Breast epithelium (tissue), 4 donors: Measurements from ENCODE around the gene DNM3. TPM values are rescaled to one million over a fixed set of nuclear protein-coding genes. Genes with fewer than 3 reads are reported as not detected.

Experiments used
- DNase-seq, 2 donors: peaks; one replicate each; pipeline ENCODE4 v3.0.0-alpha.2; 2019; ENCODE audit warnings: low spot score in 2 of 2
- H3K27ac ChIP-seq, 2 donors: fragments of 200-600 bp; sonication (generic) in 1 of 2; one replicate each; pipeline ENCODE4 v1.5.1; 2016 to 2019; ENCODE audit warnings: mild to moderate bottlenecking in 1 of 2
- H3K27me3 ChIP-seq, 2 donors: fragments of 200-600 bp; sonication (generic) in 1 of 2; one replicate each; pipeline versions ENCODE4 v1.5.1 to v1.6.0; 2017 to 2019; ENCODE audit warnings: control low read depth in 1 of 2, mild to moderate bottlenecking in 1 of 2
- H3K36me3 ChIP-seq: fragments of 200-600 bp; one replicate; pipeline ENCODE4 v1.5.1; 2019
- H3K4me1 ChIP-seq, 2 donors: fragments of 200-600 bp; sonication (generic); one replicate each; pipeline ENCODE4 v1.5.1; 2016 to 2019; ENCODE audit warnings: control low read depth in 1 of 2
- H3K4me3 ChIP-seq, 3 donors: fragments of 200-600 bp; sonication (generic); 1 replicate in 2 of 3; 2 replicates in 1 of 3; pipeline ENCODE4 v1.5.1; 2016 to 2019; ENCODE audit warnings: mild to moderate bottlenecking in 3 of 3, moderate library complexity in 2 of 3
- H3K9me3 ChIP-seq, 2 donors: fragments of 200-600 bp; sonication (generic) in 1 of 2; one replicate each; pipeline ENCODE4 v1.5.1; 2016 to 2019; ENCODE audit warnings: control low read depth in 1 of 2
- POLR2A ChIP-seq: fragments of 450-650 bp; IDR thresholded peaks from one replicate; pipeline ENCODE4 v1.6.1; 2016; ENCODE audit warnings: antibody characterized with exemption, mild to moderate bottlenecking, moderate library complexity
- POLR2AphosphoS5 ChIP-seq, 3 donors: sonication (generic); formaldehyde crosslinking; IDR thresholded peaks; one replicate each; pipeline ENCODE4 v1.6.1; 2017; ENCODE audit warnings: antibody characterized with exemption in 3 of 3
- intact Hi-C: fragments of 100-400 bp; cut with DNase I; formaldehyde crosslinking; loops from one replicate; pipeline ENCODE4 v1.15.1; 2023; ENCODE audit warnings: low total_unique reads
- total RNA-seq, 3 donors: library from RNA; depleted of rRNA; stranded (reverse); fragments of >200 nt; gene quantifications; one replicate each; pipeline ENCODE4 v1.1.0, GENCODE V29; 2016
- TF ChIP-seq, protein P1 (sequence below), 3 donors: fragments of 450-650 bp; IDR thresholded peaks; one replicate each; pipeline ENCODE4 v1.5.1; 2016 to 2017; ENCODE audit warnings: antibody characterized with exemption in 3 of 3, mild to moderate bottlenecking in 3 of 3, moderate library complexity in 3 of 3

The DNM3 gene
- total RNA-seq, 3 donors from 2014 or later, result 5.1 to 7.5 (median 6.6) TPM

DNA sequence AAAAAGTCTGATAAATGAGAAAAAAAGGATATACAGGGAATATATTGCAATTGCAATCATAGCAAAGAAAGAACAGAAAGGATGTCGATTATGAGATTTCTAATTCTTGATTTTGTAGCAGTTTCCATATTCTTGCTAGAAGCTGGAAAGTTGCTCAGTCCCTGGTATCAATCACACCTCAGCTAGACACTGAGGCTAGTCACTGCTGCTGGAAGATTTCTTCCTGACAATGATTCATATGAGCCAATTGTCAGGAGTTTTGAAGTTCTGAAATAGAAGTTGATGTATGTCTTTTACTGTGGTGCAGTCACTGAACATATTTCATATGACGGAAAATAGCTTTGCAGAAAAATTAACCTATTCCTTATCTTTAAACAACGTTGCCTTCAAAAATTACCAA is 370.8 kb downstream of the DNM3 start:
- intact Hi-C loops, result no loop called here
- TF ChIP-seq POLR2AphosphoS5 (IDR thresholded peaks at IDR 0.05) (no peak), POLR2A (no peak)
- TF ChIP-seq, protein P1, sequence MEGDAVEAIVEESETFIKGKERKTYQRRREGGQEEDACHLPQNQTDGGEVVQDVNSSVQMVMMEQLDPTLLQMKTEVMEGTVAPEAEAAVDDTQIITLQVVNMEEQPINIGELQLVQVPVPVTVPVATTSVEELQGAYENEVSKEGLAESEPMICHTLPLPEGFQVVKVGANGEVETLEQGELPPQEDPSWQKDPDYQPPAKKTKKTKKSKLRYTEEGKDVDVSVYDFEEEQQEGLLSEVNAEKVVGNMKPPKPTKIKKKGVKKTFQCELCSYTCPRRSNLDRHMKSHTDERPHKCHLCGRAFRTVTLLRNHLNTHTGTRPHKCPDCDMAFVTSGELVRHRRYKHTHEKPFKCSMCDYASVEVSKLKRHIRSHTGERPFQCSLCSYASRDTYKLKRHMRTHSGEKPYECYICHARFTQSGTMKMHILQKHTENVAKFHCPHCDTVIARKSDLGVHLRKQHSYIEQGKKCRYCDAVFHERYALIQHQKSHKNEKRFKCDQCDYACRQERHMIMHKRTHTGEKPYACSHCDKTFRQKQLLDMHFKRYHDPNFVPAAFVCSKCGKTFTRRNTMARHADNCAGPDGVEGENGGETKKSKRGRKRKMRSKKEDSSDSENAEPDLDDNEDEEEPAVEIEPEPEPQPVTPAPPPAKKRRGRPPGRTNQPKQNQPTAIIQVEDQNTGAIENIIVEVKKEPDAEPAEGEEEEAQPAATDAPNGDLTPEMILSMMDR (IDR thresholded peaks at IDR 0.05), result no peak
- H3K27ac ChIP-seq, result no peak overlapping the region

DNA sequence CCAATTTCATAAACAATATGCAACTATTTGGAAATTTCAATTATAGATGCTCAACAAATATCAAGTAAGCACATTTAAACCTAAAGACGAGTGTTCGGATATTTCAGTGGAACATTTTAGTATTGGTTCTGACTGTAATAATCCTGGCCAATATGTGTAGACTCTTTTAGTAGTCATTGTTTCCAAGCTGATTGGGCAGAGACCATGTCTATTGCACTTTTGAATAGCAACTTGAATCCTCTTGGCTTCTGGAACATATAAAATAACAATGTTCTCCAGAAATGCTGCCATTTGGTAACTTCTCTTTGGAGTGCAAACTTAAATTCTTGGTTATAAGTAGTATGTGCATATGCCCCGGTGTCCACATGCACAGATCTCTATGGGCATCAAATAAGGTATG is 373.7 kb downstream of the DNM3 start:
- Histone ChIP-seq H3K27me3 (no peaks in the 10 kb centered on the region), H3K9me3 (no peaks in the 10 kb centered on the region), H3K4me1 (no peaks in the 10 kb centered on the region), H3K4me3 (no peak overlapping the region), H3K27ac (no peak overlapping the region), H3K36me3 (no peaks in the 10 kb centered on the region)
- intact Hi-C loops, result no loop called here
- DNase-seq, result no peak
- TF ChIP-seq POLR2A, result no peak
- TF ChIP-seq POLR2AphosphoS5 (IDR thresholded peaks at IDR 0.05), result no peak
- TF ChIP-seq, protein P1 (IDR thresholded peaks at IDR 0.05), result no peak

More for the DNA sequence above, 370.8 kb downstream of the DNM3 start:
- H3K4me1 ChIP-seq, result no peaks in the 10 kb centered on the region
- H3K27me3 ChIP-seq, result no peaks in the 10 kb centered on the region
- H3K4me3 ChIP-seq, result no peak overlapping the region
- no peaks in the 10 kb centered on the region for H3K9me3 ChIP-seq
- no peaks in the 10 kb centered on the region for H3K36me3 ChIP-seq
- no peak for DNase-seq

DNA sequence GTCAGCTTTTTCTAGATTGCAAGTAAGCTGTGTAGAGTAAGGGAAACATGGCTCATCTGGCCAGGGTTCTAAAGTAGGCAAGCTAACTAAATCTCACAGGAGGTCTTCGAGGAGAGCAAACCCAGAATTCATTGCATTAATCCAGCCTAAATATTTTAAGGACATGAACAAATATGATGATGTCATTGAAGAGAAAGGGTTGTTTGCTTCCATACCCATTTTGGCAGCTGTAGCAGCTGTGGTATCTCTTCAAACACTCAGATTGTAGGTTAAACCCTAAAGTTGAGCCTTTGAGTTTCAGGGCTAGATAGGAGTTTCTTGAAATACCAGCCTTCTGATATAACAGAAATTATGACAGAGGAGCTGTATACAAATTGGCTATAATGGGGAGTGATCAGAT is 378.7 kb downstream of the DNM3 start:
- TF ChIP-seq POLR2AphosphoS5 (IDR thresholded peaks at IDR 0.05) (no peak), POLR2A (no peak)
- TF ChIP-seq, protein P1 (IDR thresholded peaks at IDR 0.05), result no peak
- H3K36me3 ChIP-seq, result no peaks in the 10 kb centered on the region
- H3K9me3 ChIP-seq, result no peaks in the 10 kb centered on the region
- no peak overlapping the region for H3K27ac ChIP-seq
- H3K27me3 ChIP-seq, result no peaks in the 10 kb centered on the region
- no peak for DNase-seq
- intact Hi-C loops, result no loop called here
- H3K4me1 ChIP-seq, result no peaks in the 10 kb centered on the region
- no peak overlapping the region for H3K4me3 ChIP-seq

DNA sequence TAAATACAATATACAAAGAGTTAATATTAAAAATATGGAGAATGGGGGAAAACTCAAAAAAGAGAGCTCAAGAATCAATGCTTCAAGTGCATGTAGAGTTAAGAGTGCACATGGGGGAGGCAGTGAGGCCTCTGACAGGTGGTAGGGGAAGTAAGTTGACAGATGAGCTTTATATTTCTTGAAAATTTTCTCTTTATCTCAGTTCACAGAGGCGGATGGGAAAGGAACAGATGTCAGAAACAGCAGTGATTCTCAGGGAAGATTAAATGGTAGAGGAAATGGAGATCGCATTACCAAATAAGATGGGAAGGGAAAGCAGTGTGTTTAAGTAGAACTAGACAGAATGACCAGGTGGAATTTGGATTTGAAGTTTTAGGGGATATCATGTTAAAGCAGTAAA is 379.1 kb downstream of the DNM3 start:
- intact Hi-C loops, result no loop called here
- H3K27me3 ChIP-seq, result no peaks in the 10 kb centered on the region

DNA sequence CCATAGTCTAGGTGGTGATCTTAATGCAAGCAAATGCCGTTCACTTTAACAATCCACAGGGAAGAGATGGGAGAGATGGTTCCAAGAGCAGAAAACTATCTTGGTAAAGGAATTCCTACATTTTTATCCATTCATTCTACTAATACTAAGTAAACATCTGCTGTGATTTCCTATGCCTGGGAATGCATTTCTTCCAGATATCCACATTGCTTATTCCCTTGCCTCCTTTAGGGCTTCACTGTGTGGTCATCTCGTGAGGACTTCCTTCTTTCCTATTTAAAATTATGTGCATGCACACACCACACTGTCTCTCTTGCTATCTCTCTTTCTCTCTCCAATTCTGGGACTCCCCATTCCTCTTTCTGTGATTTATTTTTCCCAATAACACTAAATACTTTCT is 380.1 kb downstream of the DNM3 start:
- Histone ChIP-seq H3K4me1 (no peaks in the 10 kb centered on the region), H3K9me3 (no peaks in the 10 kb centered on the region), H3K27ac (no peak overlapping the region), H3K36me3 (no peaks in the 10 kb centered on the region), H3K4me3 (no peak overlapping the region), H3K27me3 (no peaks in the 10 kb centered on the region)
- DNase-seq, result no peak
- TF ChIP-seq, protein P1 (IDR thresholded peaks at IDR 0.05), result no peak
- TF ChIP-seq POLR2AphosphoS5 (IDR thresholded peaks at IDR 0.05), result no peak
- no peak for TF ChIP-seq POLR2A
- intact Hi-C loops, result no loop called here

More for the DNA sequence above, 379.1 kb downstream of the DNM3 start:
- no peaks in the 10 kb centered on the region for H3K4me1 ChIP-seq
- no peak for DNase-seq
- TF ChIP-seq POLR2AphosphoS5 (IDR thresholded peaks at IDR 0.05), result no peak
- TF ChIP-seq POLR2A, result no peak
- TF ChIP-seq, protein P1 (IDR thresholded peaks at IDR 0.05), result no peak
- H3K9me3 ChIP-seq, result no peaks in the 10 kb centered on the region
- H3K36me3 ChIP-seq, result no peaks in the 10 kb centered on the region
- H3K4me3 ChIP-seq, result no peak overlapping the region
- no peak overlapping the region for H3K27ac ChIP-seq
